C4-2B (cell line): ENCODE data around the gene TMEM25.
"Not testable (repeated sequence)": the region's sequence is repeated elsewhere in the genome, so short reads cannot be mapped to it uniquely, and the experiment has no call there.

ENCODE experiments used
- CTCF ChIP-seq: fragments of 450-650 bp; conservative IDR thresholded peaks from 2 replicates; pipeline ENCODE4 v1.5.1; 2017; ENCODE audit warnings: mild to moderate bottlenecking
- ZFX ChIP-seq: fragments of 450-650 bp; IDR thresholded peaks from 2 replicates; pipeline ENCODE4 v1.6.1; 2017

GRCh38 chr11:118481238-118481637 lies 49.8 kb upstream of the TMEM25 start:
- TF ChIP-seq CTCF, ZFX: not testable (repeated sequence)
